Smooth muscle cell (in vitro differentiated cells): Measurements from ENCODE around the gene FOXP1. TPM values are rescaled to one million over a fixed set of nuclear protein-coding genes. Genes with fewer than 3 reads are reported as not detected.

Source experiments
- DNase-seq: peaks from one replicate; lab custom pipeline; 2025; ENCODE audit not compliant: unreplicated experiment; lab: John Stamatoyannopoulos, UW
- H2AFZ ChIP-seq: fragments of 200-600 bp; sonication (generic); 2 replicates; pipeline ENCODE4 v1.6.0; 2016; ENCODE audit warnings: antibody characterized with exemption, low read depth, mild to moderate bottlenecking
- H3F3A ChIP-seq: fragments of 200-600 bp; sonication (generic); 2 replicates; pipeline ENCODE4 v1.6.0; 2017; ENCODE audit warnings: antibody characterized with exemption, low read depth
- H3K27ac ChIP-seq: fragments of 200-600 bp; sonication (generic); 2 replicates; pipeline ENCODE4 v1.5.1; 2016; ENCODE audit warnings: low read depth, mild to moderate bottlenecking
- H3K27me3 ChIP-seq: fragments of 200-600 bp; sonication (generic); 2 replicates; pipeline ENCODE4 v1.6.1; 2016; ENCODE audit warnings: low read depth, mild to moderate bottlenecking
- H3K36me3 ChIP-seq: fragments of 200-600 bp; sonication (generic); 2 replicates; pipeline ENCODE4 v1.5.1; 2016; ENCODE audit warnings: low read depth
- H3K4me1 ChIP-seq: fragments of 200-600 bp; sonication (generic); 2 replicates; pipeline ENCODE4 v1.5.1; 2016; ENCODE audit warnings: low read depth
- H3K4me2 ChIP-seq: fragments of 200-600 bp; sonication (generic); 2 replicates; pipeline ENCODE4 v1.6.0; 2016; ENCODE audit warnings: mild to moderate bottlenecking
- H3K4me3 ChIP-seq: fragments of 200-600 bp; sonication (generic); 2 replicates; pipeline ENCODE4 v1.5.1; 2016; ENCODE audit warnings: mild to moderate bottlenecking
- H3K79me2 ChIP-seq: fragments of 200-600 bp; sonication (generic); 2 replicates; pipeline ENCODE4 v1.6.0; 2016; ENCODE audit warnings: low read depth, mild to moderate bottlenecking
- H3K9ac ChIP-seq: fragments of 200-600 bp; sonication (generic); 2 replicates; pipeline ENCODE4 v1.6.0; 2016; ENCODE audit warnings: low read depth
- H3K9me3 ChIP-seq: fragments of 200-600 bp; sonication (generic); replicated peaks from 2 replicates; pipeline ENCODE4 v1.5.1; 2016; ENCODE audit warnings: low read depth
- H4K20me1 ChIP-seq: fragments of 200-600 bp; sonication (generic); 2 replicates; pipeline ENCODE4 v1.6.0; 2016; ENCODE audit warnings: low read depth
- CTCF ChIP-seq: fragments of 200-600 bp; sonication (generic); IDR thresholded peaks from 2 replicates; pipeline ENCODE4 v1.5.1; 2017; ENCODE audit warnings: borderline replicate concordance, mild to moderate bottlenecking, antibody characterized with exemption; ENCODE audit not compliant: insufficient read depth, poor library complexity, severe bottlenecking
- WGBS: methylation state at CpG from one replicate; pipeline ENCODE4 v1.1.7; 2016; ENCODE audit warnings: low lambda C conversion rate; 5-methylcytosine and 5-hydroxymethylcytosine counted together
- polyA plus RNA-seq: library from polyadenylated mRNA; unstranded; fragments of >200 nt; fragmentation: Nextera tagmentation; extraction: Ambion mirVana; gene quantifications from 2 replicates; pipeline ENCODE4 v1.2.1, GENCODE V29; 2016
- total RNA-seq: library from RNA; depleted of rRNA; stranded (reverse); fragments of >200 nt; gene quantifications from 2 replicates; pipeline ENCODE4 v1.2.3, GENCODE V29; 2014

The FOXP1 gene
- total and polyA plus RNA-seq, 2 experiments from 2014 or later, result 40.9 to 68.0 TPM

GRCh38 chr3:71132995-71133730 lies 450.4 kb downstream of the FOXP1 start:
- DNase-seq, result no peak
- Histone ChIP-seq H3K9ac (no peak overlapping the region), H3K4me1 (peaks cover 36% of the 10 kb centered on the region), H3K27ac (no peak overlapping the region), H3K9me3 (no peaks in the 10 kb centered on the region), H3K4me3 (no peak overlapping the region), H3K4me2 (no peak overlapping the region), H3F3A (peaks cover 11% of the 10 kb centered on the region), H3K27me3 (no peaks in the 10 kb centered on the region), H3K36me3 (no peaks in the 10 kb centered on the region), H4K20me1 (no peaks in the 10 kb centered on the region), H2AFZ (no peak overlapping the region), H3K79me2 (peaks cover 10% of the 10 kb centered on the region)
- WGBS, result 75% methylated on average over 8 of the region's 8 CpGs
- TF ChIP-seq CTCF, result no peak

GRCh38 chr3:71131375-71132314 lies 451.9 kb downstream of the FOXP1 start:
- Histone ChIP-seq H3K4me2 (peak overlapping the region; percentile 80), H3K27me3 (no peaks in the 10 kb centered on the region), H2AFZ (no peak overlapping the region), H3K4me3 (peak overlapping the region; percentile 56), H4K20me1 (no peaks in the 10 kb centered on the region), H3K9ac (peak overlapping the region; percentile 11), H3K79me2 (peaks cover 18% of the 10 kb centered on the region), H3K4me1 (peaks cover 47% of the 10 kb centered on the region), H3F3A (peaks cover 11% of the 10 kb centered on the region), H3K36me3 (no peaks in the 10 kb centered on the region), H3K9me3 (no peaks in the 10 kb centered on the region), H3K27ac (peak overlapping the region; percentile 77)
- 58% methylated on average over 10 of the region's 10 CpGs for WGBS
- no peak for DNase-seq
- no peak for TF ChIP-seq CTCF

GRCh38 chr3:71130471-71131374 lies 452.8 kb downstream of the FOXP1 start:
- Histone ChIP-seq H3K27me3 (no peaks in the 10 kb centered on the region), H3K36me3 (no peaks in the 10 kb centered on the region), H3K27ac (peak overlapping the region; percentile 77), H3K9me3 (no peaks in the 10 kb centered on the region), H4K20me1 (no peaks in the 10 kb centered on the region), H3K79me2 (peaks cover 27% of the 10 kb centered on the region), H3K4me1 (peaks cover 47% of the 10 kb centered on the region), H3K4me3 (peak overlapping the region; percentile 56), H3K4me2 (peak overlapping the region; percentile 80), H3F3A (peaks cover 11% of the 10 kb centered on the region), H3K9ac (peak overlapping the region; percentile 62), H2AFZ (peak overlapping the region; percentile 14)
- DNase-seq, result no peak
- TF ChIP-seq CTCF, result no peak
- 20% methylated on average over 19 of the region's 19 CpGs for WGBS
